Stimulated activated CD4-positive, alpha-beta T cell treated with anti-CD3 and anti-CD28 coated beads, Interleukin-2, amount 100 ng/mL, for 4 hours (primary cell): ENCODE data around the gene DNMT3A.

Source experiments
- DNase-seq: peaks from one replicate; pipeline ENCODE4 v3.0.0-alpha.2; 2020; ENCODE audit warnings: low read depth

Gene DNMT3A

GRCh38 chr2:25202275-25202674 is 139.4 kb downstream of the DNMT3A start:
- no peak for DNase-seq

- no peak for DNase-seq
These were observed 139.9 kb downstream of the DNMT3A start for GRCh38 chr2:25201794-25202193.

GRCh38 chr2:25201265-25201664 is 140.5 kb downstream of the DNMT3A start:
- no peak for DNase-seq

GRCh38 chr2:25198576-25198975 is 143.1 kb downstream of the DNMT3A start:
- no peak for DNase-seq

GRCh38 chr2:25198209-25198525 is 143.6 kb downstream of the DNMT3A start:
- no peak for DNase-seq

- no peak for DNase-seq
These were observed 144.2 kb downstream of the DNMT3A start for GRCh38 chr2:25197336-25198208.

GRCh38 chr2:25194576-25195122 is 147.1 kb downstream of the DNMT3A start:
- DNase-seq, result no peak

- DNase-seq, result no peak
These were observed 151.2 kb downstream of the DNMT3A start for GRCh38 chr2:25190536-25190935.

- no peak for DNase-seq
These were observed 153.3 kb downstream of the DNMT3A start for GRCh38 chr2:25188405-25188804.

GRCh38 chr2:25187729-25188350 is 153.9 kb downstream of the DNMT3A start:
- no peak for DNase-seq

- no peak for DNase-seq
These were observed 157.5 kb downstream of the DNMT3A start for GRCh38 chr2:25184254-25184653.

GRCh38 chr2:25178976-25179375 is 162.7 kb downstream of the DNMT3A start:
- no peak for DNase-seq
